ENCODE data around the gene ALX3.
"Not testable (repeated sequence)": the region's sequence is repeated elsewhere in the genome, so short reads cannot be mapped to it uniquely, and the experiment has no call there.

ALX3 gene

DNA sequence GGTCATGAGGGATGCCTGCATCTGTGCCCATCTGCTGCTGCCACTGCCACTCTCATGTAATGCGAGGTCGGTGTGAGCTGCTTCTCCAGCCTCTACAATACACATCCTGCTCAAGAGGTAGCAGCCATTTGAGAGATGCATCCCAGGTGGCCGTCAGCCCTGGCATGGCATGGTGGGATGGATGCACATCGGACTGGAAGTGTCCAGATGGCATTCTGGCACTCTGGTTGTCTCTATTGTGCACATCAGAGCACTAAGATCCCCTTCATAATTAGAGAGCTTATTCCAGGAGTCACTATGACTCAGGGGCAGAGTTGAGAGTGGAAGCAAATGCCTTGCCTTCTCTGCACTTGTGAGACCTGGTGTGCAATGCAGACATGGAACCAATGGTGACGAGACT is 32.2 kb downstream of the ALX3 start:
- no peak for DNase-seq

DNA sequence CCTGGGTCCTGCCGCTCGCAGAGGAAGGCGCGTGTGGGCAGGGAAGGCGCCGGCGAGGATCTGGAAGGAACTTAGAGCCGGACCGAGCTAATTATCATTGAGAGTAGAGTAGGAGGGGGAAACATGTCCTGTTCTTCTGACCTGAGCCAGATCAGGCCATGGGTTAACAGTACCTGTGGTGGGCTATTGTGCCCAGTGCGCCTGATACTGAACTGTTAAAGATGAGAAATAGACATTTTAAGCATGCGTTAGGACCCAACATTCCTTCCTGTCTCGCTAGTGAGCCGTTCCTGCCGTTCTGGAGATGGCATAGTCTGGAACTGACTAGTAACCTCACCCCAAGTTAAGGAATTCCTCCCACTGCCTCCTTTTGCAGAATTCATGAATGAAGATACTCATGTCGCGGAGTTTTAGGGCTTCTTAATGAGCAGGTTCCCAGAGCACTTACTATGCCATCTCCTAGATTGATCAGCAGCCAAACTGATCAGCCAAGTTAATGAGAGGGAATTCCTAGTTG is 35.2 kb downstream of the ALX3 start:
- no peak for DNase-seq

DNA sequence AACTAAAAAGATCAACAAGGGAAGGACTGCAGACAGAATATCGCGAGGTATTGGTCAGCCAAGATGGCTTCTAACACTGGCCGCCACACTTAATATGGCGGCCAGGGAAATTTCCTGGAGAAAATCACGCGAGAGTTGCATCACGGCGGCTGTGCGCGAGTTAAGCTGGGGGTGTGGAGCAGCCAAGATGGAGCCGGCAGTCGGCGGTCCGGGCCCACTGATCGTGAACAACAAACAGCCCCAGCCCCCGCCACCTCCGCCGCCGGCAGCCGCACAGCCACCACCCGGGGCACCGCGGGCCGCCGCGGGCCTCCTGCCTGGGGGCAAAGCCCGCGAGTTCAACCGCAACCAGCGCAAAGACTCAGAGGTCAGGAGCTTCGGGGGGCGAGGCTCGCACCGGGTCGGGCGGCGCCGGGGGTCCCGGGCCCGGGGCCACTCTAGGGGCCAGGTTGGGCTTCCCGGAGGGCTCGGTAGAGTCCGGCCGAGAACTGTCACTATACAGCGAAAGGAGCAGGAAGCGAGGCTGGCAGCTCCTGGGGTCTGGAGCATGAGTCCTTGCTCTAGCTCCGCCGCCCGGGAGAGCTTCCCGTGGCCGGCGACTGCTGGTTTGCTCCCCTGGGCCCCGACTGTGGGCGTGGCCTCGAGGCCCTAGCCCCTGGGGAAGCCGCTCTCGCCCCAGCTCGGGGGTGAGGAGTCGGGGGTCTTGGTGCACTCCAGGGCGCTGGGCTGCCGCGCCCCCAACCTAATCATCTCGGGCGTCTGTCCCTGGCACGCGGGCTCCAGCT is 35.8 kb downstream of the ALX3 start, which contains the start of gene STRIP1:
Gene STRIP1, plus strand, starts transcription at position 174 of the 785 bp plus-strand sequence. Its CDS starts 14 bp downstream, at position 188.
- peak; percentile 90 for DNase-seq

DNA sequence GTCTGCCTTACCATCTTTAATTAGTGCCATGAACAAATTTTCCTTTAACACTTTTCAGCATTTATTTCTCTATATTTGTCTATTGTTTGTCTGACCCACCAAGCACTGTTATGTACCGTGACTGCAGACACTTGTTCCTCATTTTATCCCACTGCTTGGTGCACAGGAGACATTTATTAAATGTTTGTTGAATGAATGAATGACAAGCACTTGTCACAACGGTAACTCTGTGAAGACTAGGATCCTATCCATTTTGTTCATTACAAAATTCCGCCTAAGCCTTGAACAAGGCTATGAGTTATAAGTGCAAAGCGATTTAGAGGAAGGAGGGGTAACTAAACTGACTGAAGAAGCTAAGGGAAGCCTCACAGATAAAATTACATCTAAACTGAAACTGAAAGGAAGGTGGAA is 36.4 kb downstream of the ALX3 start:
- no peak for DNase-seq

DNA sequence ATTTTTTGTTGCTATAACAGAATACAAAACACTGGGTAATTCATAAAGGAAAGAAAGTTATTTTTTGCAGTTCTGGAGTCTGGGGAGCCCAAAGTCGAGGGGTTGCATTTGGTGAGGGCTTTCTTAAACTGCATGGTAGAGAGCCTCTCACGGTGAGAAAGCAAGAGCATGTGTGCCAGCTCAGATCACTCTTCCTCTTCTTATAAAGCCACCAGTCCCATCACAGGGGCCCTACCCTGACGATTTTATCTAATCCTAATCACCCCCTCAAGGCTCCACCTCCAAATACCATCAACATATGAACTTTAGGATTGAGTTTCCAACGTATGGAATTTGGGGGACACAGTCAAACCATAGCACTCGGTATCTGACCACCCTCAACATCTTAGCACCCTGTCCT is 37.1 kb downstream of the ALX3 start:
- DNase-seq, result no peak

DNA sequence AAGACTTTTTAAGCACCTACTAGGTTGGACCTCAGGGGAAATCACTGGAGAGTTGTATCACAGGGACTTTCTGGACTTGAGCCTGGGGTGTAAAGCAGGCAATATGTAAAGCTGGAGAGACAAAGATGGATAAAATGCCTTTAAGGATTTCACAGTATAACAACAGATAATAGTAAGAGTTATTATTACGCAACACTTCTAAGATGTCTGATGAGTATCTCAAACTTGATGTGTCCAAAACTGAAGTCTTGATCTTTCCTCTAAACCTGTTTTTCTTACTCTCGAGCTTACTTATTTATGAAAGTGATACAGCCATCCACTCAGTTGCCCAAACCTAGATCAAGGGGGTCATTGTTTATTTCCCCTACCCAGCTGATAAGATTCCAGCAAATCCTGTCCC is 38.1 kb downstream of the ALX3 start:
- DNase-seq, result no peak

DNA sequence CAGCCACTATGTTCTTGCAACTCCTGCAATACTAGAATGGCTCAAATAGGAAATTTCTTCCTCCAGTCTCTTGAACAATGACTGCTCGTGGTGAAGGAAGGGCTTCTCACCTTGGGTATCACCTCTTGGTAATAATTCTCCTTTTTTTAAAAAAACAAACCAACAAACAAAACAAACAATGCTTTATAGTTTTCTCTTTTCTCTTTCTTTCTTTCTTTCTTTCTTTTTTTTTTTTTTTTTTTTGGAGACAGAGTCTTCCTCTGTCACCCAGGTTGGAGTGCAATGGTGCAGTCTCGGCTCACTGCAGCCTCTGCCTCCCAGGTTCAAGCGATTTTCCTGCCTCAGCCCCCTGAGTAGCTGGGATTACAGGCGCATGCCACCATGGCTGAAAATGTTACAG is 39.8 kb downstream of the ALX3 start:
- DNase-seq, result not testable (repeated sequence)

DNA sequence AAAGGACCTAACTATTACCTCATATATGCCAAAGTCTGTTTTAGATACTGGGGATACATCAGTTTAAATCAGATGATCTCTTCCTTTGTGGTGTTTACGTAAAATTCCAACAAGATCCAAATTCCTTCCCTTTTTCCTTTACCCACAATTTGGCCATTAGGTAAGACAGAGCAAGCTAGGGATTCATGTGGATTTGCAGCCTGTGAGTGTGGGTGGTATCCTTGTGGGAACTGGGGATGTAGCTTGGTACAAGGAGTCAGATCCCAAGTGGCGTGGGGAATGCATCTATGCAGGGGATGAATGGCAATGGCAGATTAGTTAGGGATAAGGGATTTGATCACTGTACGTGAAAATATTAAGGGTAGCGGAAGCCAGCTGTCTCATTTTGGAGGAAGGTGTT is 45.9 kb downstream of the ALX3 start:
- DNase-seq, result no peak

DNA sequence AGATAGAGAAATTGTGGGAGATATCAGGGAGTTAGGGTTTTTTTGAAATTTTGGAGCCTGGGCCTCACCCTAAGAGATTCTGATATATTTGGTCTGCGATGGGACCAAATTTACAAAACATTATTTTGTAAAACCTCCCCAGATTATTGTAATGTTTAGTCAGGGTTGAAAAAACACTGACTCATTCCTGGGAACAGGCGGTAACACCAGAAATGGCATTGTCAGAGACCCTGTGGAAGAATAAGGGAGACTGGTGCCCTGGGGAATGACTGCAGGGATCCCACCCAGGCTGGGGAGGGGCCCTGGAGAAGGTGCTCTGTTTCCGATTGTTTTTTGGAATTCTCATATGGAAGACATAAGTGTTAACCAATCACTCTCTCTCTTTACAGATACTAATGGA is 49.2 kb downstream of the ALX3 start:
- no peak for DNase-seq

DNA sequence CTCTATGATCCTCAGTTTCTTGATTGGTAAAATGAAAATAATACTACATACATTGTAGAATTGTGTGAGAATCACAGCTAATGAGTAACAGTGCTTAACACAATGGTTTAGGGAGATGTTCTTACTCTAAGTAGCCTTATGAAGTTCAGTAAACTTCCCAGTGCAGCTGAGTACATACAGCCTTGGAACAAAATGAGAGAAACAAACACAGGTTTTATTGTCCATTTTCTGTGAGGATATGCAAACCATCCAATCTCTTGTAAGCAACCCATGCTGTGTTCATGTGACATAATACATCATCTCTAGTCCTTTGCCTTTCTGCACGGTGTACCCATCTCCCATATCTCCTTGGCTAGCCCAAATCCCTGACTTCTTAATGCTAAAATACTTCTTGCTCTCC is 50.7 kb downstream of the ALX3 start:
- DNase-seq, result peak; percentile 27

DNA sequence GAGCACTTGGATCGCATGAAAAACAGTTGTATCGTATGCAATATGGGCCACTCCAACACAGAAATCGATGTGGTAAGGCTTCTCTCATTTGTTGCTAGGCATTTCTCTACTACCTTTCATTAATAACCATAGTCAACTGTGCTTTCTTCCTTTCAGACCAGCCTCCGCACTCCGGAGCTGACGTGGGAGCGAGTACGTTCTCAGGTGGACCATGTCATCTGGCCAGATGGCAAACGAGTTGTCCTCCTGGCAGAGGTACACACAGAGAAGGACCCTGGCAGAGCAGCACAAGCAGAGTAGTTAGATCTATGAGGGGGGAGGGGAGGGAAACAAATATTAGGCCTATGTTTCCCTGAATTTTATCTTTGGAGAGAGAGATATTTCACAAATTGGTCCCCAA is 52.1 kb downstream of the ALX3 start:
- DNase-seq, result no peak

DNA sequence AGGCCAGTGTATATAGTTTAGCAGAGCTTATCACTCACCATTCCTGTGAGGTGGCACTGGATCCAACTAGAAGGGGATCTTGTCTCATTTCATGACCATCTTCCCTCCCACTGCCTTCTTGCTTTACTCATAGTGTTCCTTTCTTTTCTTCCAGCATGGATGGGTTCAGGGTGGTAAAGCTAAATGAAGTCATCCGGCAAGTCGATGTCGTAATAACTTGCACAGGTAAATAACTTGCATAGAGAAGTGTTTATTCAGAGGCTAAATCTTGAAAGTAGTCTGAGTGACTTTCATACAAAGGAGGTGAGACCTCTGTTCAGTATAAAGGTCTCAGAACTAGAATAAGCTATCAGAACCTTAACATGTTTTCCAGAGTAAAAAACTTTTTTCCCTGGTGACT is 52.7 kb downstream of the ALX3 start:
- DNase-seq, result no peak

DNA sequence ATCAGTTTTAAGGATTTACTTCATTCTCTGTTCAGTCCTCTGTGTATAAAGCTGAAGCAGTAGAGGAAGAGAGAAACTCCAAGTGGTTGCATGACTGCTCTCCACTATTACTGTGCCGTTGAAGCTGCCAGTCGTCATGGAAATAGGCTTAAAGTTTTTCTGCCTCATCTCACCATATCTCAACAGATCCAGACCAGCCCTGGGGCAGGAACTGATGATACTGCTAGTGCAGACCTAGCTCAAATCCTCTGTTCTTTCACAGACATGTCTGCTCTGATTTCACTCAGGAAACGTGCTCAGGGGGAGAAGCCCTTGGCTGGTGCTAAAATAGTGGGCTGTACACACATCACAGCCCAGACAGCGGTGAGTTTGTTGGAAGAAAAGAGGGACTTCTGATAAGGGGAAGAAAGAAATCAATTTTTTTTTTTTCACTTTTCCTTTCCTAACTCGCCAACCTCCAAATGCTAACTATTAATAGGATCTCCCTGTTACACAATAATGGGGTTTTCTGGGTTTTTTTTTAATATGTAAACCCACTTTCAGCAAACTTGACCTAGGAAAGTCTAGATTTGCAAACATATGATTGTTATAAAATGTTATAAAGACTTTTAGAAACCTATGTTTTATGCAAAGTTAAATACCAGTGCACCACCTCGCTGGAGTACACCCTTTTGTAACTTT is 58.2 kb downstream of the ALX3 start:
- DNase-seq, result no peak

DNA sequence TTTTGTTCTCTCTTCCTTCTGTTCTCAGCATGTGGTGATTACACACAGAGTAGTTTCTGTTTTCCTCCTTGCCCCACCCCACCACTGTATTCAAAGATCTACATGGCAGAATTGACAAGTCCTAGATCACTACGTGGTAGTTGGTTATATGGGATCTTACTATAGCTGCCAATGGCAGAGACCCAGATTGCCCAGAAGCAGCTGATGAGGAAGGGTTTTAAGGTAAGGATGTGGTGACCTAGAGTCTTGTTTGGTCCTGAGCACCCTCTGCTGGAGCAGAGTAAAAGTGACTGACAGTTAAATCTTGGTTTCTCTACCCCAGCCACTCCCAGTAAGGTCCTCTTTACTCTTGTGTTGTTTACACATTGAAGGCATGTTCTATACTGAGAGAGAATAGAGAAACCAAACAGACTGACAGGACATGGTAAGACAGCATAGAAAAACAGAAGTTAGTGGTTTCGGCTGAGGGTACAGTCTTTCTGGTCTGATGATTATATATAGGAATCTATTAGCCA is 58.9 kb downstream of the ALX3 start:
- DNase-seq, result no peak

Data from NCI-H774 (cell line).